CD4-positive, alpha-beta T cell treated with Interleukin-12 subunit alpha and Interleukin-12 subunit beta, for 1 hour (primary cell): ENCODE results near the gene SAG.
A peak's percentile ranks its signal among the peaks of the same experiment; 100 is the strongest.

Experiments
- DNase-seq: peaks from one replicate; pipeline ENCODE4 v3.0.0-alpha.2; 2020

SAG gene

GRCh38 chr2:233384811-233385488, 77.3 kb downstream of the SAG start:
- no peak for DNase-seq

GRCh38 chr2:233385489-233386044, 78.0 kb downstream of the SAG start:
- peak; percentile 39 for DNase-seq

- no peak for DNase-seq
These were observed 78.9 kb downstream of the SAG start for GRCh38 chr2:233386382-233387041.

GRCh38 chr2:233387225-233387624, 79.6 kb downstream of the SAG start:
- no peak for DNase-seq

- DNase-seq: no peak
These were observed 80.3 kb downstream of the SAG start for GRCh38 chr2:233387667-233388528.

- DNase-seq: no peak
These were observed 82.0 kb downstream of the SAG start for GRCh38 chr2:233389601-233390125.

DNA sequence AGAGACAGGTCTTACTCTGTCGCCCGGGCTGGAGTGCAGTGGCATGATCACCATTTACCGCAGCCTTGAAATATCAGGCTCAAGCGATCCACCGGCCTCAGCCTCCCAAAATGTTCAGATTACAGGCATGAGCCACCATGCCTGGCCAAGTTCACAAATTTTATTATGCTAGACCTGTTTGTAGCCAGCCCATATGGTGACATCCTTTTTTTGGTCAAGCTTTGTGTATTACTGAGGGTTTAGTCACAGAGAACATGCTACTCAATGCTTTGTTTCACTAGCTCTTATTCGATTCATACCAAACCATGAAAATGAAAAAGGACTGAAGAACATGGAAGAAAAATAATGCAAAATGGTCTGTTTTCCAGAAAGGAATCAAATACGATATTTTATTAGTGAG, 88.1 kb downstream of the SAG start:
- no peak for DNase-seq
